GM19372 (cell line): ENCODE results near the gene SLC50A1.
A peak's percentile ranks its signal among the peaks of the same experiment; 100 is the strongest.

Experiments used
- ATAC-seq: cut with Tn5 transposase; IDR thresholded peaks from one replicate; pipeline ENCODE4 v1.9.1; 2021; ENCODE audit warnings: mild to moderate bottlenecking, low read depth, moderate library complexity; ENCODE audit not compliant: unreplicated experiment

The SLC50A1 gene

DNA sequence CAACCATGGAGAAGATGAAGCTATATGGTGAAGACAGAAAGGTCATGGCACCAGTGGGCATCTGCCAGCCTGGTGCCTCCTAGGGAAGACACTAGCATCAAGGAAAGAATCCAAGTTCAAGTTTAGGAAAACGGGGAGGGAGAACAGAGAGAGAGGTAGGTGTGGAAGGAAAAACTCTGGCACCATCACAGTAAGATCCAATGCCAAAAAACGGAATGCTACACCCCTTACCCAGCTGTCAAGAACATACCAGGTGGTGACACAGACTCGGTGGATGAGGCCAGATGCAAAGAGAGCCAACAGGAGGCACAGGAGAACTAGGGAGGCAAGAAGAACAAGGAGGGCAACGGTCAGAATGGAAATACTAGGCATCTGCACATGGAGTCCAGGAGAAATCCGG is 33.9 kb downstream of the SLC50A1 start:
- no peak for ATAC-seq

DNA sequence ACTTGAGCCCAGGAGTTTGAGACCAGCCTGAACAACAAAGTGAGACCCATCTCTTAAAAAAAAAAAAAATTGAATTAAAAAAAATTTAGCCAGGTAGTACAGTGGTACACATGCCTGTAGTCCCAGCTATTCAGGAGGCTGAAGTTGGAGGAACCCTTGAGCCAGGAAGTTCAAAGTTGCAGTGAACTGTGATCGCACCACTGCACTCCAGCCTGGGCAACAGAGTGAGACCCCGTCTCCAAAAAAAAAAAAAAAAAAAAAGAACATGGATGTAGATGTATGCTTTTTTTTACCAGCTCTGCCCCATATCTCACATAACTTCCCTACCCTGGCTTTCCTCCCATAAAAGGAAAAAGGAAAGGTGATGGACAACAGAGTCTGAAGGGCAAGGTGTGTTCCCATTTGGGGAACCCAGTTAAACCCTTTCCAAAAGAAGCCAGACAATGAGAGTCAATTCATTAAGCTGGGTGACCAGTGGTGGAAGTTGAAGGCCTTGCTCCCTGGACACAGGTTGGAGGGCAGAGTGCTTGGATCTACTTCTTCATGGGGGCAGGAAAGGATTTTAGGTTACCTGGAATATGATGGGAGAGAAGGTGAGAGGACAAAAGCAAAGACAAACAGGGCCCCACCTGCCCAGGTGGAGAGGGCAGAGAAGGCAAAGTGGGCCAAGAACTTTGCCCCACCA is 34.6 kb downstream of the SLC50A1 start:
- ATAC-seq = no peak

DNA sequence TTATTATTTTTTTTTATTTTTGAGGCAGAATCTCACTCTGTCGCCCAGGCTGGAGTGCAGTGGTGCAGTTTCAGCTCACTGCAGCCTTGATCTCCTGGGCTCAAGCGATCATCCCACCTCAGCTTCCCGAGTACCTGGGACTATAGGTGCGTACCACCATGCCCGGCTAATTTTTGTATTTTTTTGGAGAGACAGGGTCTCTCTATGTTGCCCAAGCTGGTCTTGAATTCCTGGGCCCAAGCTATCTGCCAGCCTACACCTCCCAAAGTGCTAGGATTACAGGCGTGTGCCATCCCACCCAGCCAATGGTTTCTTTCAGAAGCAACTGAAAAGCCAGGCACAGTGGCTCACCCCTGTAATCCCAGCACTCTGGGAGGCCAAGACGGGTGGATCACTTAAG is 35.2 kb downstream of the SLC50A1 start:
- ATAC-seq = no peak

DNA sequence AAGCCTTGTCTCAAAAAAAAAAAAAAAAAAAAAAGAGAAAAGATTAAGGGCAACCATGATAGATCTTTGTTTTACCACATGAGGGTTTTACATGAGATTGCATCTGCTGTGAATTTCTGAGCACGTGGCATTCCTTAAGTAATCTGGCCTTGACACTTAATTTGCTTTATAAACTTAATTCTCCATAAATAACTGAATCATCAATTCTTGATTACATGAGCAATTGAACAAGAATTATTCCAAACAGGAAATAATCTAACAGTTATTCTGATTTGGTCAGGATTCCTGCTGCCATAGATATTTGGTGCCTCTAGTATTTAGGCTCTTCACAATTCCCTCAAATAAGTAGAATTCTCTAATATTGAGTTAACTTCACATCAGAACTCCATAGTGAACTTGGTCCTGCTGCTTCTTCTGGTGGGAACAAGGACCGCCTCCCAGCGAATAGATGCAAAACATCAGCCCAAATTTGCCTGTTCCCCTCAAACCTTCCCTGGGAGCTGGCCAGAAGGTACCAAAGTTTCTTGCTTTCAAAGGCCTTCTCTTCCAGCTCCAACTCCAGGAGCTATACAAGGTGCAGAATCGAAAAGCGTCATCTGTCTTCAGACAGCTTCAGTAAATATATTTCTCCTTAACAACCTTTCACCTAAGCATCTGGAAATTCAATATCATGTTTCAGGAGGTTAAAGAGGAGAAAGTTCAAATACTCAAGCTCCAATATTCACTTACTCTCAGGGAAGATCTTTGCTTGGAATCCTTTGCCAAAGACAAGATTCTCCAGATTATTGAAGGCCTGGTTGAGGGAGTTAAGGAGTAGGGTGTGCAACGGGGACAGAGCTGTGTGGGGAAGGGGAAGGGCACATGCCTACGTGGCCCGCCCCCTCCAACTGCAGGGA is 36.4 kb downstream of the SLC50A1 start:
- ATAC-seq = no peak

DNA sequence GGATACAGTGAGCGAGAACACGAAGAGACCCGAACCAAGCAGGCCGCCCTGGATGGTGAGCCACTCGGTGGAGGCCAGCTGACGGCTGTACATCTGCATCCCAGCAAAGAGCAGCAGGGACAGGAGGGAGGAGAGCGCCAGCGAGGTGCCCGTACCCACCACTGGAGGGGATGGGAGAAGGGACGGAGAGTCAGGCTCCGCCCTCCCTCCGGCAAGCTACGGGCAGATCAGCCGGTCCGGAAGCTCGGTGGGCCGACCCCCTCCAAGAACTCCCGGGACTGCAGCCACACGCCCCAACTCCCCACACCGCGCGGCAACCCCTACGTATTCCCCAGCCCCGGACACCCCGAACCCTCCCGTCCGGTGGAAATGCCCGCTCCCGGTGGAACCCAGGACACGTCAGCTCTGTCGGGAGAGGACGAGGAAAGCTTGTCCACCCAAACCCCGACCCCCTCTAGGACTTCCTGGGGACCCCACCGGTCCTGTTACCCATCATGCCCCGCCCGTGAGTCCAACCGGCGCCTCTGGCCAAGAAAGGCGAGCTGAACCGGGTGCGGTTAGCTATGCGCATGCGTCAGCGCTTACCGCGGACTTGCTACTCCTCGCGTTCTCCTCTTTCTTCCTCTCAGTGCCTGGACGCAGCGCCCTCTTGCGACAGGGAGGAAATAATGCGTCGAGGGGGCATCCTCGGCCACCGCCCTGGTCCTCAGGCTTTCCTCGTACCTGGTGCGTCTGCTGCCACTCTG is 37.3 kb downstream of the SLC50A1 start, which contains the start of gene KRTCAP2:
TSS of gene KRTCAP2 (minus strand) at position 573 of the 746 bp plus-strand sequence. CDS start at position 493, 80 bp downstream.
- ATAC-seq = peak; percentile 69

DNA sequence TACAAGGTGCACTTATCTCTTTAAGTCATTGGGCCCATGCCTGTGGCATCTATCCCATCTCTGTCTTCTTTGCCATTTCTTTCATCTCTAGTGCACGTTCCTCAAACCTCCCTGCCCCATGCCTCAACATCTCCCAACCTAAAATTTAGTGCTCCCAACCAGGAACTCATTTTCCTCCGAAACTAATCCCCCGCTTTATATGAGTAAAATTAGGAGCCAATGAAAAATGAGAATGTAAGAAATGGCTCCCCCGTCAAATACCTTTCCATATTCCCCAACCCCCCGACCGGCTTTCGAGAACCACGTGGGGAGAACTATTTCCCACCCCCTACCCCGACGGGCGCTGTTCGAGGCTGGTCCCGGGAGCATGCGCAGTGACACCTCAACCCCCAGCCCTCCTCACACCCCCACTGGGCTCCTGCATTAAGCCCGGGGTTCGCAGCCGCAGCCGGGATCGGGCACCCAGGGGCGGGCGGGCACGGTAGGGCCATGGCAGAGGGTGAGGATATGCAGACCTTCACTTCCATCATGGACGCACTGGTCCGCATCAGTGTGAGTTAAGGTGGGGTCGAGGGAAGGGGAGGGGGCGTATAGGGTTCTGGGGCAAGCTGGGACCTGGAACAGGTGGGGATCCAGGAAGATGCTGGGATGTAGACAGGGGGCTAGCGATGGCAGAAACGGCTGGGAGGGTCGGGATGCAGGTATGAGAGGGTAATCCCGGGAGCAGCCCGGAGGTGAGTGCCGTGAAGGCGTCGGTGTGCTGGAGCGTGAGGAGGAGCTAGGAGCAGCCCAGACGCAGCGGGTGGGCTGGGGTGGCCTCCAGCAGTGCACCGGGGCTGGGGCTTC is 38.0 kb downstream of the SLC50A1 start, which contains the start of gene TRIM46:
TSS of gene TRIM46 (plus strand) at position 372 of the 846 bp plus-strand sequence. CDS start at position 490, 118 bp downstream.
- no peak for ATAC-seq

DNA sequence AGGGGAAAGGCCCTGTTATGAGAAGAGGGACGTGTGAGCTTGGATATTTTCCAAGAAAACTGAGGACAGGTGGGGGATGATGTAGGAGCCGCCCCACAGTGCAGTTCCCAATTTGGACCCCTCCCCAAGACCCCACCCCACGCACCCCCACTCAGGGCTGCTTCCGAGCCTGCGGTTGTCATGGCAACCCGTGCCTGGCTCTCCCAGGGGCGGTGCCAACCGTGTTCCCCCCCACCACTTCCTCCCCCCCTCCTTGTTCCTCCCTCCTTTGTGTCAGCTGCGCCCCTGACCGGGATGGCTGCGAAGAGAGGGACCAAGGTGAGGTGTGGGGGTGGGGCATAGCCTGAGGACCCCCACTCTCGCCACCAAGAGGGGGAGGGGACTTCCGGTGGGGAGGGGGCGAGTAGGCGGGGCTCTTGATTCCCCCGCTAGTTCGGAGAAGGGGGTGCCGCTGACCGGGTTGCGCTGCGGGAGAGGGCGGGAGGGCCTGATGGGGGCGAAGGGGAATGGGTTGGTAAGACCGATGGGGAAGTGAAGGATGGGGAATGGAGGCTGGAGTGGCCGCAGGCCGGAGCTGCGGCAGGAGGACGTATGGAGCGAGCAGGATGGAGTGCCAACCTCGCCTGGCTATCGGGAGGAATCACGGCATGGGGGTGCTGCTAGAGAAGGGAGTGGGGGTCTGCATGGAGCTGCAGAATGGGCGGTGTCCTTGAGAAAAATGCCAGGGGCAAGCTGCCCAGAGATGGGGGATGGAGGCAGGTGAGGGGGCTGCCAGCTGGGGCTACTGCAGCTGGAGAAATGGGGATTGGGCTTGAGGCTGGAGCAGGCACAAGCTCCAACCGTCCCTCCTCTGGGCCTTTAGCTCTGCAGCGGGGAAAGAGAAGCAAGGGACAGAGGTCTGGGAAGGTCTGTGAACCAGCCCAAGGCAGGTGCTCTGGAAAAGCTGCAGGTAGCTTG is 39.0 kb downstream of the SLC50A1 start:
- no peak for ATAC-seq

DNA sequence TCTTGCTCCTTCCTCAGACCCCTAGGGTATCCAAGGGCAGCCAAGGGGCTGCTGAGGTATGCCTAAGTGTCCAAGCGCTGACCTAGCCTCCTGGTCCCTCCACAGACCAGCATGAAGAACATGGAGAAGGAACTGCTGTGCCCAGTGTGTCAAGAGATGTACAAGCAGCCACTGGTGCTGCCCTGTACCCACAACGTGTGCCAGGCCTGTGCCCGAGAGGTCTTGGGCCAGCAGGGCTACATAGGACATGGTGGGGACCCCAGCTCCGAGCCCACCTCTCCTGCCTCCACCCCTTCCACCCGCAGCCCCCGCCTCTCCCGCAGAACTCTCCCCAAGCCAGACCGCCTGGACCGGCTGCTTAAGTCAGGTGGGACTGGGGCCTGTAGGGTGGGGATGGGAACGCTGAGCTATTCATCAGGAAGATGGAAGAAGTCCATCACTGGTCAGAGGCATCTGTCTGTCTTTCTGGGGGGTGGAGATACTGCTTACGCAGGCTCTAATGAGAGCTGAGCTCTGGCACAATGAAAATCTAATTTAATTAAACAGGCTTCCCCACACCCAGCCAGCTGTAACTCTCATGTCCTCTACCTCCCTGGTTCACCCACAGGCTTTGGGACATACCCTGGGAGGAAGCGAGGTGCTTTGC is 39.8 kb downstream of the SLC50A1 start:
- ATAC-seq = no peak

DNA sequence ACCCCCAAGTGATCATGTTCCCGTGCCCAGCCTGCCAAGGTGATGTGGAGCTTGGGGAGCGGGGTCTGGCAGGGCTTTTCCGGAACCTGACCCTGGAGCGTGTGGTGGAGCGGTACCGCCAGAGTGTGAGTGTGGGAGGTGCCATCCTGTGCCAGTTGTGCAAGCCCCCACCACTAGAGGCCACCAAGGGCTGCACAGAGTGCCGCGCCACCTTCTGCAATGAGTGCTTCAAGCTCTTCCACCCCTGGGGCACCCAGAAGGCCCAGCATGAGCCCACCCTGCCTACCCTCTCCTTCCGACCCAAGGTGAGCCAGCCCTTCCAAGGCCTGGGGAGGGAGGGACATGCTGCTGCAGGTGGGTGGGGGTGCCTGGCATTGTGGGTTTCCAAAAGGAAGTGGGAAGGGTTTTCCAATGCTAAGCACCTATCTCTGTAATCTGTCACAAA is 40.3 kb downstream of the SLC50A1 start:
- ATAC-seq = no peak

DNA sequence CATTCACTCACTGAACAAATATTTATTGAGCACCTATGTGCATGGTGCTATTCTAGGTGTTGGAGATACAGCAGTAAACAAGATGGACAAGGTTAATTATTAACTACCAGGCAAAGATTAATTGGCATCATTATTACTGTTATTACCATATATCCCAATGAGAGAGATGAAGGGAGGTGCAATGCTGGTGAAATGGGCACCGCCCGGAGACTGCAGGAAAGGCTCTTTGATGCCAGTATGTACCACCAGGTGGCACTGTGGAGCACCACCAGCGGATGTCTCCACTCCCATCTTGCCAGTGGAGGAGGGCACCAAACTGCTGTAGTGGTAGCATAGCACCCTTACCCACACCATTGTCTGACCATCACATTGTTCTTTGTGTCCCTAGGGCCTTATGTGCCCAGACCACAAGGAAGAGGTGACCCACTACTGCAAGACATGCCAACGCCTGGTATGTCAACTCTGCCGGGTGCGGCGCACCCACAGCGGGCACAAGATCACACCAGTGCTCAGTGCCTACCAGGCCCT is 41.0 kb downstream of the SLC50A1 start:
- ATAC-seq = no peak

DNA sequence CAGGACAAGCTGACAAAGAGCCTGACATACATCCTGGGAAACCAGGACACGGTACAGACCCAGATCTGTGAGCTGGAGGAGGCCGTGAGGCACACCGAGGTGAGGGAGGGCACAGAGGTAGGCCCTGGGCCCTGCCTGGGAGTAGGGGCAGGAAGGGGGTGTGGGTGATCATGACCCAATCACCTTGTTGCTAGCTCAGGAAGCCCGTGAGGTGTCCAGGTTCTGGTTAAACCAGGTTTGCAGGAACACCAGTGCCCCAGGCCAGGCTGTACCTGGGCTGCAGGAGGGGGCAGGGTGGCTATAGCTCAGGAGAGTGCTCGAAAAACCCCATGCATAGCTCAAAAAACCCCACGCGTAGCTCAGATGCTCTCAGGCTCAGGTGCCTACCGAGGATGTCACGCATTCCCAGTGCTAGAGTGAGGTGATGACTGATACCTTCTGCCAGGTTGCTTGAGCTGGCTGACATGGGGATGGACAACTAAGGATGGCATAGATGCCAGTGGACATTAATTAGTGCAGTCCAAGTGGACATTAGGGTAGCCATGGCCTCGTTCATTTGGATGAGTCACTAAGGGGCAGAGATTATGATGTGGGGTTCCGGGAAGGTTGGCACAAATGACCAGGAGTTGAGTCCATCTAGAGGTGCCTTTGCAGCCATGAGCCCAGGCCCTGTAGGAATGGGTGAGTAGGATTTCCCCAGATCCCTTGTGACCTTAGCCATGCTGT is 41.7 kb downstream of the SLC50A1 start:
- ATAC-seq = no peak

DNA sequence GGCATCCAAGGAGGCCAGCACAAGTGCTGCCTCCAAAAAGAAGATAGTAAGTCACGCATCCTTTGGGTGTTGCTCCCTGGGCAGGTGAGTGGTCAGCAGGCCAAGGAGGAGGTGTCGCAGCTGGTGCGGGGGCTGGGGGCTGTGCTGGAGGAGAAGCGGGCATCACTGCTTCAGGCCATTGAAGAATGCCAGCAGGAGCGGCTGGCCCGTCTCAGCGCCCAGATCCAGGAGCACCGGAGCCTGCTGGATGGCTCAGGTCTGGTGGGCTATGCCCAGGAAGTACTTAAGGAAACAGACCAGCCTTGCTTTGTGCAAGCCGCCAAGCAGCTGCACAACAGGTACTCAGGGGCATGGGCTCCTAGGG is 42.2 kb downstream of the SLC50A1 start:
- no peak for ATAC-seq

DNA sequence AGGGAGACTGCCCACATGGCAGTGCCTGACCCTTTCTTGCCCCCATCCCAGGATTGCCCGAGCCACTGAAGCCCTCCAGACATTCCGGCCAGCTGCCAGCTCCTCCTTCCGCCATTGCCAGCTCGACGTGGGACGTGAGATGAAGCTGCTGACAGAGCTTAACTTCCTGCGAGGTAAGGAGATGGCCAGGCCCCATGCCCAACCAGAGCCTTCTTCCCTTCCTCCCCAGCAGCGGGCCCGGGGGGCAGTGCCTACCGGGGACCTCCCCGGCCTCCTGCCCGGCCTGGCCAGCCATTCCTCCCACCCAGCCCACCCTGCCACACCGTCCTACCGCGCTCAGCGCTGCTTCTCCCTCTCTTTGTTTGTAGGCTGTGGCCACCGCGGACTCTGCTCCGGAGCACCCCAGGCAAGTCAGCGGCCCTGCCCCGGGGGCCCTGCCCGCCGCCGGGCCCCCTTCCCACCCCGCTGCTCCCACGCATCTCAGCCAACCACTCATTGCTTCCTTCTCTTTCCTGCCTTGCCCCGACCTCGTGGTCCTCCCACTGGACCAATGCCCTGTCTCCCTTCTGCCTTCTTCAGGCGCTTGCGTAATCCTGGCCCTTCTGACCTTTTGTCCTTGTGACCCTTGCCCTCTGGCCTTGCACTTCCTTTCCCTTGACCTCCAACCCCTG is 42.9 kb downstream of the SLC50A1 start:
- no peak for ATAC-seq

DNA sequence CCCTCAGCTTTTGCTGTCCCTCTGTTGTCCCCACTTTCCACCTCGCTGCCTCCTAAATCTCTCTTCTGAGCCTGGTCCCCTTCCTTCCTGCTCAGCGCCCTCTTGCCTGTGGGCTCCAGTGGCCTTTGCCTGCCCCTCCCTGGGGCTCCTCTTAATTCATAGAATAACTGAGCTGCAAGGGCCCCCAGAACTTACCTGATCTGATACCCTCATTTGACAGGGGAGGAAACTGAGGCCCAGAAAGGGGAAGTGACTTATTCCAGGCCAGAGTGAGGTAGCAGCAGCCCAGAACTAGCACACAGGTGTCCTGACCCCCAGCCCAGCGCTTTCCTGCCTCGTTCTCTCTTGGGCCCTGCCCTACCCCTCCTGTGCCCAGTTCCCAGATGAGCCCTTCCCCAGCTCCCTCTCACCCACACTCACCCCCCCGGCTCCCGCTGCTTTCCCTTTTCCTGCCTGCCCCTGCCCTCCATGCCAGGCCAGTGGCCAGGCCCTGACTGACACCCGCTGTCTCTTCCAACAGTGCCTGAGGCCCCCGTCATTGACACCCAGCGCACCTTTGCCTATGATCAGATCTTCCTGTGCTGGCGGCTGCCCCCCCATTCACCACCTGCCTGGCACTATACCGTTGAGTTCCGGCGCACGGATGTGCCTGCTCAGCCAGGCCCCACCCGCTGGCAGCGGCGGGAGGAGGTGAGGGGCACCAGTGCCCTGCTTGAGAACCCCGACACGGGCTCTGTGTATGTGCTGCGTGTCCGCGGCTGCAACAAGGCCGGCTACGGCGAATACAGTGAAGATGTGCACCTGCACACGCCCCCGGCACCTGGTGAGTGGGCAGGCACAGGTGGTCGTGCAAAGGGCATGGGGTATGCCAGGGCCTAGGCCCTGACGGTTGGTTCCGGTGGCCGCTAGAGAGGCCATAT is 43.7 kb downstream of the SLC50A1 start:
- no peak for ATAC-seq

DNA sequence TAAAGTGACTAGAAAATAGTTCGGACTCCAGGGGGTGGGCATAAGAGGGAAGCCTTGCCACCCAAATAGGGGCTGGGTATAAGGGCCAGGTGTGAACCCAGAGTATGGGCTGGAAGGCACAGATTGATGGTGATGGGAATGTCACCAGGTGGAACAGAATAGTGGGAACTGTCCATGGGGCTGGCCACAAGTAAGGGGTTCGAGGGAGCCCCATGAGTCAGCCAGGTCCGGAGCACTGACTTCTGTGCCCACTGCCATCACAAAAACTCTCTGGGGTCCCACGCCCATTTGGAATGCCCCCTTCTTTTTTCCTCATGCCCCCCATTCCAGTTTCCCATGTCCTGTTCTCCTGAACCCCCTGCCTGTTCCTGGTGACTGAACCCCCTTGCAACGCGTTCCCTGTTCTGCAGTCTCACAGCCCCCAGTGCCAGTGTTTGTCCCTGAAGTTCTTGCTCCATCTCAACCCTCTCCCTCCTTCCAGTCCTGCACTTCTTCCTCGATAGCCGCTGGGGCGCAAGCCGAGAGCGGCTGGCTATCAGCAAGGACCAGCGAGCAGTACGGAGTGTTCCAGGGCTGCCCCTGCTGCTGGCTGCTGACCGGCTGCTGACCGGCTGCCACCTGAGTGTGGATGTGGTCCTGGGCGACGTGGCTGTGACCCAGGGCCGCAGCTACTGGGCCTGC is 45.9 kb downstream of the SLC50A1 start:
- no peak for ATAC-seq
